GM18517 (cell line): ENCODE measurements around the gene LIMK2.

Experiments used
- ATAC-seq: cut with Tn5 transposase; IDR thresholded peaks from one replicate; pipeline ENCODE4 v1.9.1; 2021; ENCODE audit warnings: mild to moderate bottlenecking, moderate library complexity; ENCODE audit not compliant: unreplicated experiment

Gene LIMK2

GRCh38 chr22:31271026-31271425, 58.9 kb downstream of the LIMK2 start:
- ATAC-seq: no peak

- ATAC-seq: no peak
Measured at GRCh38 chr22:31271485-31271884, 59.4 kb downstream of the LIMK2 start.

- no peak for ATAC-seq
Measured at GRCh38 chr22:31272522-31273446, 60.7 kb downstream of the LIMK2 start.

- ATAC-seq: no peak
Measured at GRCh38 chr22:31274017-31274416, 61.9 kb downstream of the LIMK2 start.

GRCh38 chr22:31275018-31275417, 62.9 kb downstream of the LIMK2 start:
- no peak for ATAC-seq

GRCh38 chr22:31275576-31275975, 63.5 kb downstream of the LIMK2 start:
- ATAC-seq: no peak

GRCh38 chr22:31276426-31277167, 64.5 kb downstream of the LIMK2 start:
- ATAC-seq: no peak

- no peak for ATAC-seq
Measured at GRCh38 chr22:31277741-31278140, 65.6 kb downstream of the LIMK2 start.

GRCh38 chr22:31278151-31278621, 66.1 kb downstream of the LIMK2 start:
- no peak for ATAC-seq

- ATAC-seq: no peak
Measured at GRCh38 chr22:31278626-31279326, 66.7 kb downstream of the LIMK2 start.

- no peak for ATAC-seq
Measured at GRCh38 chr22:31279327-31279669, 67.2 kb downstream of the LIMK2 start.

- ATAC-seq: no peak
Measured at GRCh38 chr22:31279821-31280505, 67.9 kb downstream of the LIMK2 start.

- no peak for ATAC-seq
Measured at GRCh38 chr22:31281733-31282132, 69.6 kb downstream of the LIMK2 start.

GRCh38 chr22:31282748-31283468, 70.8 kb downstream of the LIMK2 start:
- ATAC-seq: no peak

GRCh38 chr22:31284281-31285155, 72.4 kb downstream of the LIMK2 start:
- no peak for ATAC-seq

- ATAC-seq: no peak
Measured at GRCh38 chr22:31286360-31287255, 74.5 kb downstream of the LIMK2 start.

GRCh38 chr22:31287818-31288495, 75.9 kb downstream of the LIMK2 start:
- no peak for ATAC-seq
